Endothelial cell of coronary artery (primary cell): ENCODE measurements around the gene SNRPD2. TPM values are rescaled to one million over a fixed set of nuclear protein-coding genes. Genes with fewer than 3 reads are reported as not detected.

ENCODE experiments used
- total RNA-seq: library from RNA; depleted of rRNA; stranded (reverse); fragments of >200 nt; gene quantifications from 2 replicates; pipeline ENCODE4 v1.2.3, GENCODE V29; 2014

Gene SNRPD2
- 779 and 865 TPM in 2 replicates for total RNA-seq

DNA sequence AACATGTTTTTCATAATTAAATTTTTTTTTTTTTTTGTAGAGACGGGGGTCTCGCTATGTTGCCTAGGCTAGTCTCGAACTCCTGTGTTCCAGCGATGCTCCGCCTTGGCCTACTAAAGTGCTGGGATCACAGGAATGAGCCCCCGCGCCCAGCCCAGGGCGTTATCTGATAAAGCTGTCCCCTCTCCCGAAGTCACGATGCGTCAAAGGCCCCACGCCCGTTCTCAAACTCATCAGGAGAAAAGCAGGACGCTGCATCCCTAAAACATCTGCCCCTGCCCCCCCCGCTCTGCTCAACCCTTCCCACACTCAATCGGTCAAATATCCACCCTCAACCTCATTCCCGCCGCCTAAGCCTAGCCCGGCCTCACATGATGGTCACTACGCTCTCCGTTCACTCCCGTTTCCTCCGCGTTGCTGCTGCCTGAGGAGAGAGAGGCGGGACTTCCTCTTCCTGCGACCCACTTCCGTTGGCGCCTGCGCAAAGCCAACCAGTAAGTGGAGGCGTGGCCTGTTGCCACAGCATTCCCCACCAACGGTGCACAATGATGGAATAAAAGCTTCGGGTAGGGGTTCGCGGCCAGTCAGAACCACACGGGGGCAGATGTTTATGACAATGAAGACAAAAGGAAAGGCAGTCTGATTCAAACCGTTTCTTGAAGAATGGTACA is at the start of gene SNRPD2:
TSS of gene SNRPD2 (minus strand) at position 438 of the 671 bp plus-strand sequence. CDS start at position 373, 65 bp downstream.

DNA sequence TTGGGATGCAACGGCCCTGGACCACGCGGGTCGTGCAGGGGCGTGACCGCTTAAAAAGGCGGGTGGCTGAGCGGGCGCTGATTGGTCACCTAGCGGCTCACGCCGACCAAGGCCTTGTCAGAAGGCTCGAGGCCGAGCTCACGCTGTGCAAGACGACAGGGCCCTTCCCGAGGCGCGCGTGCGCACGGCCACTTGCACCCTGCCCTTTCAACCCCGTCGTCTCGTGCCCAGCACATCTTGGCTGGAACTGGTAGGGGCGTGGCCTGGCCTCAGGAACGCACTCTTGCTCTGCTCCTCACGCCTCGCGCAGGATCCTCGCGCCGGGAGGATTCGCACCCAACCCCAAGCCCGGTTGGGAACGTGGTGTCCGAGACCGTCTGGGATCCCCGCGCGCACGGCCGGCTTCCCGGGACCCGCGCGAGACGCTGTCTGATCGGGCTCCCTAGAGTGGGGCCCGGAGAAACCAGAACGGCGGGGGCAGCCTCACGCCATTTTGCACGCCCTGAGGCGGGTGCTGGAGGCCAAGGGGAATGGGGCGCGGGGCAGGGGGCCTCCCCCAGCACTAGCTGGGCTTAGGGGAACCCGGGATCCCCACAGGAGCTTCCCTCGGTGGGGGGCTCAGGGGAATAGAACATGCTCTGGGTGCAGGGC is 41.5 kb upstream of the SNRPD2 start, which contains the start of gene MEIOSIN:
TSS of gene MEIOSIN (plus strand) at position 280 of the 651 bp plus-strand sequence. CDS start 1,938 bp downstream, outside the sequence.

GRCh38 chr19:45730368-45731288 is 38.9 kb upstream of the SNRPD2 start, which contains the start of gene FBXO46:
FBXO46 (minus strand) TSS chr19:45730896; CDS start chr19:45713495, 17,401 bp downstream.

DNA sequence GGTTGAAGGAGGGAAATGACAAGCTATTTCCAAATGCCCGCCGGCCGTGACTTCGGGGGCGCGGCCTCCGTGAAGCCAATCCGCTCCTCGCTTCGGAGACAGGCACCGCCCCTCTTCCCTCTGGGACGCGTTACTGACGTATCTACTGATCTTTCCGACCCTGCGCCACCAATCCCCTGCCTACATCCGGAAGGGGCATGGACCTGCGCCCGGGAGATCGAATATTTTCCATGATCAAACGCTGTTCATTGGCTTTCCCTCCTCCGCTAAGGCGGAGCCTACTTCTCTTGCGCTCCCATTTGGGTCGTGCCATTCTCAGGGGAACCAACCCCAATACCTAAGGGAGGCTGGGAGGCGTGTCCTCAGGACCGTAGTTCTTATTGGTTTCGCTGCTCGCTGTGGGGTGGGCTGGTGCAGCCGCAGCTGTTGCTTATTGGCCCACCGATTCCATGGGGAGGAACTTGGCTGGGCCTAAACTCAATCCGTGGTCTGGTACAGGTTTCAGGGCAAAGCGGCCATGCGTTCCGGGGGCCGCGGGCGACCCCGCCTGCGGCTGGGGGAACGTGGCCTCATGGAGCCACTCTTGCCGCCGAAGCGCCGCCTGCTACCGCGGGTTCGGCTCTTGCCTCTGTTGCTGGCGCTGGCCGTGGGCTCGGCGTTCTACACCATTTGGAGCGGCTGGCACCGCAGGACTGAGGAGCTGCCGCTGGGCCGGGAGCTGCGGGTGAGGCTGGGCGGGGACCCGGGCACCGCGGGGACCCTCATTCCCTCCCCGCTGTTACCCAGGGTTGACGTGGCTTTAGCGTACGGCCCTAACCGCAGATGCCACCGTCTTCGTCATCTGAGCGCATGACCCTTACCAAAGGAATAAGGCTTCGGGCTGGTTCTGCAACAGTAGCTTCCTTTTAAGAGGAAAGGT is 693 bp upstream of the SNRPD2 start, which contains the start of gene QPCTL:
TSS of gene QPCTL (plus strand) at position 480 of the 919 bp plus-strand sequence. CDS start at position 518, 38 bp downstream.

GRCh38 chr19:45667620-45668341 is 24.0 kb downstream of the SNRPD2 start, which contains the start of gene GIPR:
GIPR (plus strand) TSS chr19:45668221; CDS start chr19:45669521, 1,300 bp downstream.

DNA sequence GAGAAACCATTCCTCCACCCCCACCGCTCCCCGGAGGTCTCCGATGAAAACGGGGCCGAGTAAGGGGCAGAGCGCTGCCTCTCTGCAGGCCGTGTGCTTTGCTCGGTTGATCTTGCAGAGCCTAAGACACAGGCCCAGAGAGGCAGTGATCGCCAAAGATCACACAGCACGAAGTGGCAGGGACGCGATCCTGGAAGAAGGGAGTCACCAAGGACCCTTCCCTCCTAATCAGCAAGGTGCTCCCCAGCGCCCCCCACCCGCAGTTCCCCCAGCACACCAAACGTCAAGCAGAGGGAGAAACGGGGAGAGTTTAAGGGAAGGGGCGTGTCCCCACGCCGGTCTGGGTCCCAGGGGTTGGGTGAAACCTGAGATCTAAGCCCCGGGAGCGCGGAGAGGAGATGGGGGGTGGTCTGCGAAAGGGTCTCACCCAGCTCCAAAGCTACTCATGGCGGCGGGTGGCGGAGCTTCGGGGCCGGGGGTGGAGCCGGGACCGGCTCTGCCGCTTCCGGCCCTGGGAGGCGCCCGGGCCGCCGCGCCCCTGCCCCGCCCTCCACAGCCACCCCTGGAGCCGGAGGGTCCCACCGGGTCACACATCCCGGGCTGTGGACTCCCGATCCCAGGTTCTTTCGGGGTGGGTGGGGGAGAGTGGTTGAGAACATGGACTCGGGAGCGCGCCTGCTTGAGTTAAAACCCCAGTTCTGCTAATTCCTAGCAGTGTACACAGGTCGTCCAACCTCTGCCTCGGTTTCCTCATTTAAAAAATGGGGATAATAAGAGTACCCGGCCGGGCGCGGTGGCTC is 52.6 kb downstream of the SNRPD2 start, which contains the start of gene EML2:
TSS of gene EML2 (minus strand) at position 468 of the 800 bp plus-strand sequence. CDS start at position 447, 21 bp downstream.

Other genes starting within 250 kb of the SNRPD2 start
- 0.27 and 0.66 TPM in 2 replicates for gene FOSB, start 224.0 kb downstream of the SNRPD2 start, total RNA-seq
- gene RTN2, start 194.9 kb downstream of the SNRPD2 start, total RNA-seq, result 5.1 and 5.9 TPM in 2 replicates
- 0.90 and 1.4 TPM in 2 replicates for gene PPM1N, start 193.5 kb downstream of the SNRPD2 start, total RNA-seq
- 131 and 141 TPM in 2 replicates for gene VASP, start 184.5 kb downstream of the SNRPD2 start, total RNA-seq
- gene OPA3, start 107.2 kb downstream of the SNRPD2 start, total RNA-seq, result 5.0 and 6.0 TPM in 2 replicates
- 4.2 and 5.0 TPM in 2 replicates for gene GPR4, start 89.7 kb downstream of the SNRPD2 start, total RNA-seq
- gene EML2, start 52.6 kb downstream of the SNRPD2 start, total RNA-seq, result 14.8 and 30.6 TPM in 2 replicates
- gene GIPR, start 23.7 kb downstream of the SNRPD2 start, total RNA-seq, result 0.09 TPM in 1 of 2 replicates, not detected in the other
- gene QPCTL, start 713 bp upstream of the SNRPD2 start, total RNA-seq, result 7.8 and 9.0 TPM in 2 replicates
- 3.6 and 5.1 TPM in 2 replicates for gene FBXO46, start 38.9 kb upstream of the SNRPD2 start, total RNA-seq
- not detected in 2 replicates for gene MEIOSIN, start 41.5 kb upstream of the SNRPD2 start, total RNA-seq
- 3.3 and 6.3 TPM in 2 replicates for gene SIX5, start 77.3 kb upstream of the SNRPD2 start, total RNA-seq
- gene DMPK, start 90.5 kb upstream of the SNRPD2 start, total RNA-seq, result 8.0 and 17.6 TPM in 2 replicates
- gene DMWD, start 100.9 kb upstream of the SNRPD2 start, total RNA-seq, result 22.6 and 31.8 TPM in 2 replicates
- gene RSPH6A, start 123.4 kb upstream of the SNRPD2 start, total RNA-seq, result under 0.01 and 0.09 TPM in 2 replicates
- 30.4 and 36.5 TPM in 2 replicates for gene SYMPK, start 171.2 kb upstream of the SNRPD2 start, total RNA-seq
- not detected in 2 replicates for gene FOXA3, start 172.4 kb upstream of the SNRPD2 start, total RNA-seq
- gene IRF2BP1, start 194.2 kb upstream of the SNRPD2 start, total RNA-seq, result 17.7 and 20.6 TPM in 2 replicates
- gene MYPOP, start 210.7 kb upstream of the SNRPD2 start, total RNA-seq, result 0.99 and 1.1 TPM in 2 replicates
- gene NANOS2, start 222.8 kb upstream of the SNRPD2 start, total RNA-seq, result not detected in 2 replicates